Erythroblast (primary cell): Measurements from ENCODE around the gene KLC1.

Experiments
- DNase-seq, 2 experiments: peaks; one replicate each; lab custom pipeline; 2025; lab: John Stamatoyannopoulos, UW
- GATA1 ChIP-seq: IDR thresholded peaks from 2 replicates; pipeline ENCODE4 v1.6.1; 2011; ENCODE audit warnings: low read depth, mild to moderate bottlenecking, control low read depth, low read length, moderate library complexity
- POLR2A ChIP-seq: IDR thresholded peaks from 2 replicates; pipeline ENCODE4 v1.6.1; 2011; ENCODE audit warnings: mild to moderate bottlenecking, low read length

The KLC1 gene

DNA sequence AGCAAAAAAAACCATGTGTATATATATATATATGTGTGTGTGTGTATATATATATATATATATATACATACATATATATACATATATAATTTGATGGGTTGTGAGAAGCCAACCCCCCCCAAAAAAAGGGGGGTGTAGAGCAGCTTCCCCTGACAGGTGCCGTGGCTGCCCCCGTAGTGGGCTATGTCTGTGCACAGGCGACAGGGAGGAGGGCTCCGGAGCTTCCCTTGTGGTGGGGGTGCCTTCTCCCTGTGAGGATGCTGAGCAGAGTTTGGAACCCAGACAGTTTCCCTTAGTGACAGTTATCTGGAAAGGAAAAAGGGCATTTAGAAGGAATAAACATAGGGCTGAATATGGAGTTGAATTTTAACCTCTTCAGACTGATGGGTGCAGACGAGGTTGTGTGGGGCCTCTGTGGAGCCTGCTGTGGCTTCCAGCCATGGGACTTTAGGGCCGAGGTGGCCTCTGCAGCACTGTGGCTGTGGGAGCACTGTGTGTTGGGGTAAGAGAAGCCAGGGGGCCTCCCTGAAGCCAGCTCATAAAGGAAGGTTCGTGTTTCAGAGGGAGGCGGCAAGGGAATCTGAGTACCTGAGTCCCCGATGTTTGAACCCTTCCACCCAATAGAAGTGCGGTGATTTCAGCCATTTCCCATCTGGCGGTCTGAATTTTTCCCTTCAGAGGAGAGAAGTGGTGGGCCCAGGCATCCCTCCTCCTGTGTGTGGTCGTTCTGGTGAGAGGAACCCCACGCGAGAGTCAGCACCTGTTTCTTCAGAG, 66.5 kb downstream of the KLC1 start:
- no peak for DNase-seq
- TF ChIP-seq POLR2A = no peak
- no peak for TF ChIP-seq GATA1

DNA sequence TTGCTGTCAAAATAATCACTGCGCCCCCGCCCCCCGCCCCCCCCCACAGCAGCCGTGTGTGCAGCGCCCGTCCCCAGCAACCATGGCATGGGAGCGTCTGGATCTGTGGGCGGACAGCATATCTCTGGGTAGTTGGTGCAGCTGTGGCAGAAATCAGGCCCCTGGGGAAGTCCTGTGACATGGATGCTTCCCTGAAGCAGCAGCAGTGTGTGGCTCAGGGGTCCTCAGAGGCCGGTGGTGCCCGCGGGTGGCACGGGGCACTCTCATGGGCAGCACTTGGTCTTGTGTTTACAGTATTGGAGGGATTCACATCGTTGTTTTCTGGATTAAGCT, 67.0 kb downstream of the KLC1 start:
- no peak for DNase-seq
- TF ChIP-seq POLR2A (no peak), GATA1 (no peak)

DNA sequence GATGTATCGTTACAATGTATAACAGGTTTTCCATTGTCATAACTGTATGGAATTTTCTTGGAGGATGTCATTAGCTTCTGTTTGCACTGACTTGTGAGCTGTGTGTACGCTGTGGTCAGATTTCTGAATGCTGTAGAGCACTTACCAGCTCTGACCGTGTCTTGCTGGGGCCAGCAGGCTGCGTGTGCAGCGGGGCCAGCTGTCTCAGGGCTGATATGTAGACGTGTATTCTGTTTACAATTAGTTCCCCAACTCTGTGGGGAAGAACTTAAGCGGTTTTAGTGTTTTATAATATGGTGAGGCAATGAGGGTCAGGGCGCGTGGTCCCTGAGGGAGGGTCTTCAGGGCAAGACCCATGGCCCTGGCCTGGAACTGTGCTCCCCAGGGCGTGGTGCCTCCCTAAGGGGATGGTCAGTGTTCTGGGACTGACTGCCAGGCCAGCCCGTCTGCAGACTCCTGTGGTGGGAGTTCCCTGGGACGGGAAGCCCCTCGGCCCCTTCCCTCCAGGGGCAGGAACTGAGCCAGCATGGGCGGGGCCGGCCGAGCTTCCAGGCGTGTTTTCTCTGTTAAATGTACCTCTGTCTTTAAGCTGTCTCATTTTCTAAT, 67.6 kb downstream of the KLC1 start:
- no peak for DNase-seq
- TF ChIP-seq POLR2A (no peak), GATA1 (no peak)

DNA sequence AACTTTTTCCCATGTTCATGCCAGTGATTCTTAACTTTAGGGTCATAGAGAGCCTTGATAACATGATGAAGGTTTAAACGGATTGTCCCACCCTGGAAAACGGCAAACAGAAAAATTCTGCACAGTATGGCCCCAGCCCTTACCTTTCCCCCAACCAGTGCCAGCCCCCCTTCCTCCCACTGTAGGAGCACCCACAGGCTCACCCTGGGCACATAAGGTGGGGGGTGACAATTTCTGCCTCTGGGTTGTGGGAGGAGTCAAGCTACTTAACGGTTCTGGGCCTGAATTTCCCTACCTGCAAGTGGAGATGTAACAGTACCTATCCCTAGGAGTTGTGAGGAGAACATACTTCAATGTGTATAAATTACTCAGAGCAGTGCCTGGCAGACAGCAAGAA, 68.2 kb downstream of the KLC1 start:
- TF ChIP-seq POLR2A (no peak), GATA1 (no peak)

DNA sequence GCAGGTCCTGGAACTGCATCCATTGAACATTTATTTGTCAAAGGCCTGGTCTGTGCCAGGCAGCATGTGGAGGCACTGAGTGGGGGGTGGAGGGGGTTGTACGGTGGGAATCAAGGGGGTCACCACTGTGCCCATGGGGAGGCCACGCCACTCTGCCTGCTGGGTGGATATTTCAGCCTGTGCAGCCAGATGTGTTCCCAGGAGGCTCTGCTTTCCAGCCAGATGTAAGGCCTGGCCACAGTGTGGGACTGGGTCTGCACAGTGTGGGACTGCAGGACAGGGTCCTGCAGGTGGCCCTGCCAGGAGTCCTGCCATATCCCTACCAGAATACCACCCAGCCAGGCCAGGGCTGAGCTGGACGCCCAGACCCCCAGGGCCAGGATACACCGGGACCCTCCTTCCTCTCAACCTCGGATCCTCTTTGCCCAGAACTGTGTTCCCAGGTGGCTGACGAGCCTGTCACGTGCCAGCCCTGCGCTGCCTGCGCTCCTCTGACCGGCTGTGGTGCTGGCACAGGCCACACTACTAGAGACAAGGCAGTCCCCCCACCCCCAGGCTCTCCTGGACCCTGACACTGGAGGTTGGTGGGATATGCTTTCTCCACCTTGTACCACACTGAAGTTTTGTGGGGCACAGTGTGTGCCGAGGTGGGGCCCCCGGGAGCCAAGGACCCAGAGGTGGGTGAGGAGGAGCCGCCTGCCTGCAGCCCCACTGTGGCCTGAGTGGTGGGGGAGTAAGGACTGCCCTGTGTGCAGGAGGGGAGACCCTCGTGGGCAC, 68.8 kb downstream of the KLC1 start:
- TF ChIP-seq GATA1 (no peak), POLR2A (no peak)
- DNase-seq = no peak

More for the DNA sequence above, 68.2 kb downstream of the KLC1 start:
- DNase-seq = no peak

DNA sequence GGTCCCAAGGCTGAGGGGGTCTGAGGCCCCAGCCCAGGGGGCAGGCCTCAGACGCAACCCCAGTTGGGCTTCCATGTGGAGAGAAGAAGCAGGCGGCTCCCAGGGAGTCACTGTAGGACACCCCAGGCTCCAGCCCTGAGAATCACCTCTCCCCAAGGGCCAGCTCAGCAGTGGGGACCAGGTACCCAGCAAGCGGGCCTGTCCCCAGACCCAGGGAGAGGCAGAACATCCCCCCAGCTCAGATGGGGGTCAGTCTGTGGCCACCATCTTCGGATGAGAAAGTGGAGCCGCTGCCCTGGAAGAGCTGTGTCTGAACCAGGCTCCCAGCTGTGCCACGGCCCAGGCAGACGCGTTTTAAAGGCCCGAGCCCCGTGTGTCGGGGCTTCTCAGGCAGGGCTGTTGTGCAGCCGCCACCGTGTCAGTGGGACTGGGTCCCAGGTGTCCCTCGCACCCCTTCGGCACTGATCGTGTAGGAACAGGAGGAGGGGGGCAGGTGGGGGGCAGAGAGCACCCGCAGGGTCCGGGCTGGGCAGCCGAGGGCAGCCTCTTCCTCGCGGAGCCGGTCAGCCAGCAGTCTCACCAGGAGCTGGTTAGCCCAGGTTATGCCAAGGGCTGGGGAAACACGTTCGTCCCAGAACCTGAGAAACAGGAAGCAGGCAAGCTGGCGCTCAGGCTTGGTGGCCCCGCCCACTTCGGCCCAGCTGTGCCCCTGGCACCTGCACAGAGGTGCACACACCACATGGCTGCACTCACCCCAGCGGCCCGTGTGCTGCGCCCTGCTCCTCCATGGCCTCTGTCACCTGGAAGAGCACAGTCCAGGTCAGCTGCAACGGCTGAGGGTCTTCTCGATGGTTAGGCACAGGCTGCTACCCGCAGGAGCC, 69.6 kb downstream of the KLC1 start:
- no peak for DNase-seq
- TF ChIP-seq POLR2A = no peak
- TF ChIP-seq GATA1 = no peak

DNA sequence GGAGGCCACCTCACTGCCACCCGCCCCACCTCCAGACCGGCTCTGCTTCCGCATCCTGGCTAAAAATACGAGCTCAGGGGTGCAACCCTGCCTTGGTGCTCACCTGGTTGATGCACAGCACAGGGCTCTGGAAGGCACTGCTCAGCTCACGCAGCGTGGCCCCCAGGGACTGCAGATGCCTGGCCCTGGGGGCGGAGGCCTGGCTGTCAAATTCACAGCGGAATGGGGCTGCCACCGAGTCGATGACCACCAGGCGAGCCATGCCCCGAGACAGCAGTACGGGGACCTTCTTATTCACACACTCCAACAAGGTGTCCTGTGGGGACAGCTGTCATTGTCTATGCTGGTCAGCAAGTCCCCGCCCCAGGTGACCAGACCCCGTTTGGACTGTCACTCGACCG, 70.2 kb downstream of the KLC1 start:
- DNase-seq = no peak
- TF ChIP-seq GATA1 (no peak), POLR2A (no peak)

DNA sequence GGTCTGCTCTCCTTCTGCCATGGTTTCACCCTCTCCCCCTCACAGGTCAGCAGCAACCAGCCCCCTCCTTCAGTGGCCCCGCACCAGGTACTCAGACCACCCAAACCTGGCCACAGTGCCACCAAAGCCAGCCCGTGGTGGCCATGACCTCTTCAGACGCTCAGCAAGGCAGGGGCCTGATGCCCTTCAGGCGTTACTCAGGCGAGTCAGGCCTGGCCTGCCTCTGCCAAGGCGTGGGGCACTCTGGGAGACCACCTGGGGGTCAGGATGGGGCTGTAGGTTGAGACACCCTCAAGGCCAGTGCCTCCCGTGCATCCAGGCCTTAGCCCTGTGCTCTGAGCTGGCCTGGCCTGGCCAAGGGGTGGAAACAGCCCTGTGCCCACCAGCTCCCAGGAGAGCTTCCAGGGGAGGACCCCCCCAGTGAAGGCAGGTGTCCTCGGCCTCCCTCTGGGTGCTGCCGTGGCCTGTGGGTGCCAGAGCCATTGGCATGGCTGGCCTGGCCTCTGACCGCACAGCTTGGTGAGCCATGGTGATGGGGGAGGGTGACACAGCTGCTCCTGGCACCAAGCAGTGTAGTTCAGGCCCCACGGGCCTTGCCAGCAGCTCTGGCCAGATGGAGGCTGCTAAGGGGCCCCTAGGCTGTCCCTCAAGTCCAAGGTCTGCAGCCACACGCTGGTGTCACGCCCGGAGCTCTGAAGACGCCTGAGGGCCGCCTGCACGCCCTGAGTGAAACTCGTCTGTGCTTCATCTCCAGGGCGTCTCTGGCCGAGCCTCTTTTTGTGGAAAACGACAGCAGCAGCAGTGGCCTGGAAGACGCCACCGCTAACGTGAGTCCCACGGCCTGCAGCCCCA, 71.1 kb downstream of the KLC1 start:
- TF ChIP-seq GATA1 = no peak
- no peak for TF ChIP-seq POLR2A
- no peak for DNase-seq

DNA sequence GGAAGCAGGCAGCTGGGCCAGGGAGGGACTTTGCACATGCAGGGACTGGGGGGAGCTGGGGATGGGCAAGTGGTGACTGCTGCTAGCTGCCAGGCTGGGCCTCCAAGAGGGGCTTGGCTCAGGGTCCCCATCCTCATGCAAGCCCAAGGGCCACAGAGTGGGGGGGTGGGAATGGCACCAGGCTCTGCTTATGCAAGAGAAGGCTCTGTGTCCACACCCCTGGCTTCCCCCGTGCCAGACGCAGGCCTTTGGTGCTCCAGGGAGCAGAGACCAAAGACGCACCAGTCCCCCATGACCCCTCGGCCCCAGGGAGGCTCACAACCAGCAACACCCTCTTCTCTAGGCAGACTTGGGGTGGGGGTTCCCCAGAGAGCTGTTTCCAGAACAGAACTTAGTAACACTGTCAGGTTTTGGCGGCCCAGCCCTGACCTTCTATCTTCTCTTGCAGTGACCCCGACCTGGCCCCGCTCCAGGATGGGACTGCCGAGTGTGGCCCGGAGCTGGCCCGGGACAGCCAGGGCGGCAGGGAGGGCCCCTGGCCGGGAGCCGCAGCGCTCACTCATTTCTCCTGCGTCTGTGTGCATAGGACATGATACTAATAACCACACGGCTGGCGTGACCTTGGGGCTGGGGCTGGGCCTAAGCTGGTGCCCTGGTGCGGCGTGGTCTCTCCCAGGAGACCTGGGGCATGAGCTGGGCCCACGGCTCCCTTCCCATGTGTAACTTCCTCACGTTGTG, 71.9 kb downstream of the KLC1 start:
- no peak for TF ChIP-seq GATA1
- TF ChIP-seq POLR2A = no peak
- DNase-seq = no peak

DNA sequence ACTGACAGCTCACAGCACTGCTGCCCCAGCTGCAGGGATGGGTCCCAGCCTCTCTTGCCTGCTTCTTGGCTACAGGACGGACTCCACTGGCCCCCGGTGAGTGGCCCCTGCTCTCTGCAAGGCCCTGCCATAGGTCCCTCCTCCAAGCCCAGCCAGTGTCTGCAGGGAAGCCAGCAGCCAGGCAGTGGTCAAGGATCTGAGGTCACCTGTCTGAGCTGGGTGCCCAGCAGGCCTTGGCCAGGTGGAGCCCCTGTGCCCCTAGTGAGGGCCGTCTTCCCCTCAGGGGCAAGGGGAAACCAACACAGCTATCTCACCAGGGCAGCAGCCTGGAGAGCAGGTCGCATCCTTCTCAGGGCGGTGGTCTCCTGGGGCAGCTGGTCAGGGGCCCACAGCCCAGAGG, 73.1 kb downstream of the KLC1 start:
- DNase-seq = no peak
- TF ChIP-seq POLR2A (no peak), GATA1 (no peak)

DNA sequence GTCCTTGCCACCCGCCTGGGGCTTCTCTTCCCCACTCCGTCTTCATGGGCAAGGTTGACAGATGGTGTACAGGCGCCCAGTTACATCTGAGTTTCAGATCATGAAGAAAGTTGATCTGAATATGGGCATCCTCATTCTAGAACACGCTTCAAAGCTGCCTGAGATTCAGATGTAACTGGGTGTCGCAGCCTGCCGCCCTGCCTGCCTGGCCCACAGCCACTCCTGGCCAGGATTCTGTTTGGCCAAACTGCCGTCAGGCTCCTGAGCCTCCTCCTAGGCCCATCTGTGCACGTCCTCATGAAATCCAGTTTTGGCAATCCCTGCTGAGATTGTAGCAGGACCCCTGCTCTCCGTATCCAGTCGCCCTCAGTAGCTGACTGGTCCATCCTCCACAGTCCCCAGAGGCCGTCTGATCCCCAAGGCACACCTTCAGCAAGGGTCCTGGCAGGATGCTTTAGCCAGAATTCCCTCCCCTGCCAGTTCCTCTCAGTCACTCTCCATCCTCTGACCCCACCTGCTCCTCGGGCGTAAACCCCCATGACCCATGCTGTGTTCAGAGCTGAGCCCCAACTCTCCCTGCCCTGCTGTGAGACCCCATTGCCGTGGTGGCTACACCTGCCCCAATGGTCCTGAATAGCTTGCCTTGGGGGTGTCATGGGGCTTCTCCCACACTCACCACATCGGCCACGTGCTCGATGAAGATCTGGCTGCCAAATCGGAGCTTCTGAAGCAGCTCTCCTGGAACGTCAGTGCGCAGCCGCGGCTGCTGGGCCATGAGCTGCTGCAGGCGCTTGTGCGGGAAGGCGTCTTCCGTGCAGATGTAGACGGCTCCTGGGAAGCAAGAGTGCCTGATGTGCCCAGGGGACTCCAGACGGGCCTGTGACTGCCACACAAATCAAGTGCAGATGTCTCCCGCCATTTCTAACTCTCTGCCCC, 73.8 kb downstream of the KLC1 start:
- no peak for DNase-seq
- TF ChIP-seq GATA1 = no peak
- no peak for TF ChIP-seq POLR2A
